Pons (tissue), 1 donor: ENCODE measurements around the gene ZBTB16.

Experiments used
- DNase-seq: peaks from one replicate; pipeline ENCODE4 v3.0.0-alpha.2; 2016; ENCODE audit warnings: low spot score

The ZBTB16 gene

DNA sequence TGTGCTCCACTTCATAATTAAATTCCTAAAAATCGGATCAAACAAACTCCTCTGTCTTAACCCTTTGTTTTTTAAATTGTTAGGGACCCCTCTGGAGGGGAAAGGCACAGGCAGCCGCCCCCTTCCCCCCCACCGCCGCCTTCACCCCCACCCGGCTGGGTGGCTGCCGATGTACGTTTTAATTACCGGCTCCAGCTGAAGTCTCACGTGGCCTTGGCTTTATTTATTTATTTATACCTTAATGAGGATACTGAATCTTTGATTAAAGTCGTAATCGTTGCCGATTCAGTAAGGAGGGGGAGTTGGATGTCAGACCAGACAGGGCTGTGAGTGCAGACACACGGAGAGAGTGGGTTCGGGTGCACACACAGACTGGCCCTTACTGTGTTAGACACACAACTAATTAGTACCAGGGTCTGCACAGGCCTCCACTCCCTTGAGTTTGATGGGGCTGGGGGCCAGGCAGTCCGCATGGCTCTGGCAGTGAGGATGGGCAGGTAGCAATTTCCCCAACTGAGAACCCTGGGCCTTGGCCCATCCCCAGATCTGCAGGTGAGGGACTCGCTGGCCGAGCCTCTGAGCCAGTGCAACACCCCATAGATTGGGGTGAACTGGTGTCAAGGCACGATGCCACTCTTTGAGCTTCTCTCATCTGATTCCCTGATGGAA lies 185.3 kb downstream of the ZBTB16 start:
- DNase-seq, result no peak

DNA sequence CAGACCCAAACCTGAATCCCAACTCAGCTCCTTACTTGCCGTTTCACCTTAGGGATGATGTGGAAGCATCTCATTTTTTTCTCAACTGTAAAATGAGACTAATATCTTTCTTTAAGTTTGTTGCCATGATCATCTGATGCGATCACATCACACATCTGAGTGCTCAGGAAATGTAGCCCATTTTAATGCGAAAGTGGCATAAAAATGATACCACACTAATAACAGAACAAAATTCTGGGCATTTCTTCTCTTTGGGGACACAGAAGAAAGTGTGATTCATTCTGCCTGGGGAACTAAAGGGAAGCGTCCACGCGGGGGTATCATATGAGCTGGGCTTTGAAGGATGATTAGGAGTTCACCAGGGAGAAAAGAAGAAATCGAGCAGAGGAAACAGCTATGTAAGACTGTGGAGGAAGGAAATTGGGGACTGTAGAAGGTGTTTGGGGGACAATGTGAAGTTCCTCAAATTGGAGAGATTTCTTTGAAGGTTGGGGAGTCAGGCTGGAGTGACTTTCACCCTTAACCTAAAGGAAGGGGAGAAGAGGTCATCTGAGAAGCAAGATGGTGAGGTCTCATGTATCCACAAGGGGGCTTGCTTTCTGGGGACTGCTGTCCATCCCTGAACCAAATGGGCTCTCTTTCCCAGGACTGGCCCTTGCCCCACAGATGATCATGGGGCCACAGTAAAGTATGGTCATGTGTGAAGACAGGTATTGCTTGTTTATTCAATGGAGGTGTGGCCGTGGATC lies 187.0 kb downstream of the ZBTB16 start:
- no peak for DNase-seq

DNA sequence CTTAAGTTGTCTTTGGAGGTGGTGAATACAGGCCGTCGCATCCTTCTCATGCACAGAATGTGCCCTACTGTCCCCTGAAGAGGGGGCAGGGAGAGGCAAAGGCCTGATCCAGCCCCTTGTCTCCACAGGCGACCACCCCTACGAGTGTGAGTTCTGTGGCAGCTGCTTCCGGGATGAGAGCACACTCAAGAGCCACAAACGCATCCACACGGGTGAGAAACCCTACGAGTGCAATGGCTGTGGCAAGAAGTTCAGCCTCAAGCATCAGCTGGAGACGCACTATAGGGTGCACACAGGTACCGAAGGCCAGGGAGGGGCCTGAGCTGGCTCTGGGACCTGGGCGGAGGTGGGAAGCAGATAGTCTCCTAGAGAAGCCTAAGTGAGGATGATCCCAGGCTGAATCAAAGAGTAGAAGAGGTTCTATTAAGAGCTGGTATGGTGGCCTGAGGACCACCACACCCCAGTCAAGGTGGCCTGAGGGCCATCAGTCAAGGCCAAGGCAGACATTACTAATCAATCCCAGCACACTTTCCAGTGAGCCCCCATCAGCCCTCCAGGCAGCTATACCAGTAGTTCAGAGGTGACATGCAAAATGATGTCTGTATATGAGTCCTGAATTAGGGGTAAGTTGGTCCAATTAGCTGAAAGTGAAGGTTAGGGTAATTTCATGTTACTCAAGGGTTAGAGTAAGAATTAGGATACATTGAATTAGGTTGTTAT lies 187.7 kb downstream of the ZBTB16 start:
- no peak for DNase-seq

DNA sequence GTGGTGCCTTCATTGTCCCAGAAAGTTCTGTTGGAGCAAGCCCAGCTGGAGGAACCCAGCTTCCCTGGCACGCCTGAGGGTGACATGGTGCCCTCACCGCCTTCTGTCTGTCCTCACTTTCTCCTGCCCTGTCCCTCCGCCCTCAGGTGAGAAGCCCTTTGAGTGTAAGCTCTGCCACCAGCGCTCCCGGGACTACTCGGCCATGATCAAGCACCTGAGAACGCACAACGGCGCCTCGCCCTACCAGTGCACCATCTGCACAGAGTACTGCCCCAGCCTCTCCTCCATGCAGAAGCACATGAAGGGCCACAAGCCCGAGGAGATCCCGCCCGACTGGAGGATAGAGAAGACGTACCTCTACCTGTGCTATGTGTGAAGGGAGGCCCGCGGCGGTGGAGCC lies 190.7 kb downstream of the ZBTB16 start:
- no peak for DNase-seq

DNA sequence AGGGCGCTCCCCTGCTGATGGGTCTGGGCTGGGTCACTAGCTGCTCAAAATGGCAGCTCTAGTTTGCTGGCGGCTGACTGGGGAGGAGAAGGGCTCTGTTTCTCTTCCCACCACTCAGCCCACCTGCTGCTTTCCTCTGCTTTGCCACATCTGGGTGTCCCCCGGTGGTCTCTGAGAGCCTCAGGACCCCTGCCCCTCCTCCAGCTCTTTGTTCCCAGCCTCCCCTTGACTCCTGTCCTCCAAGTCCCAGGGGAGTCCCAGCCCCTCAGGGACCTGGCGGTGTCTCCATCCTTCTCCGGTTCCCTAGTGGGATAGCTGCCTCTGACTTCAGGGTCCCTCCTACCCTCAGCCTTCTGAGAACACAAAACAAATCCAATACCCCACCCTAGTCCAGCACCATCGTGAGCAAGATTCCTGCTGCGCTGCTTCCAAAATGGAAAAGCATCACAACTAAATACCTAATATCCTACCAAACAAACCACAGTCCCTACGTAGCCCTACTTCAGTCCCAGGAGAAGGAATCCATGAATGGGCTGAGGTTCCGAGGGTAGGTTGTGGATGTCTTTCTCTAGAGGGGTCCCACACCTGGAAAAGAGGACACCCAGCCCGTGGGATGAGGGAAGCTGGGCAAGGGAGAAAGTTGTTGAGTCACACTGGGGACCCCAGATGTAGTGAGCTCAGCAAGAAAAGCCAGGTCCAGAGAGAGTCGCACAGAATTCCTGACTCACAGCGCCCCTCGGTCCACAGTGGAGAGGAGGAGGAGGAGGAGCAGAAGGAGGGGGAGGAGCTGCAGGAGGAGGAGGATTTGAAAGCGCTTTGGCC lies 191.7 kb downstream of the ZBTB16 start:
- DNase-seq, result no peak

DNA sequence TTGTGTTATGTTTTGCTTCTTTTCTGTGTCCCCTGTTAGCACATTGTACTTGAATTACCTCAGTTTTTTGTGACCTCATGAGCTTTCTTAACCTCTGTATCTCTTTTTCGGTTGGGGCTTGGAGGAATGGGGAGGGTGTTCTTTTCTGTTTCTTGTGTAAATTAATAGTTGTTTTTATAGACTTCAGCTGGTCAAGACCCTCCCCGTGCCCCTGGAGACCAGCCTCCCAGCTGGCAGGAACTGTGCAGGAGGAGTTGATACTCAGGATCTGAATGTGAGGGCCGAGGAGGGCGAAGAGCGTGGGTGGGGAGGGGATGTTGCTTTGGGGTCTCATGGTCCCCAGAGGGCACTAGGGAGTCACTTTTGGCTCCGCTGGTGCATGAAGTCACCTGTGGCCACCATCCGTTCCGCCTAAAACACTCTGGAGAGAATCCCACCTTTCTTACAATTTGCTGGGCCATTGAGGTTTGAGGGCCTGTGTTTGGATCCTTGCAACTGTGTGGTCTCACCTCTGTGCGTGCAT lies 192.4 kb downstream of the ZBTB16 start:
- DNase-seq, result no peak

DNA sequence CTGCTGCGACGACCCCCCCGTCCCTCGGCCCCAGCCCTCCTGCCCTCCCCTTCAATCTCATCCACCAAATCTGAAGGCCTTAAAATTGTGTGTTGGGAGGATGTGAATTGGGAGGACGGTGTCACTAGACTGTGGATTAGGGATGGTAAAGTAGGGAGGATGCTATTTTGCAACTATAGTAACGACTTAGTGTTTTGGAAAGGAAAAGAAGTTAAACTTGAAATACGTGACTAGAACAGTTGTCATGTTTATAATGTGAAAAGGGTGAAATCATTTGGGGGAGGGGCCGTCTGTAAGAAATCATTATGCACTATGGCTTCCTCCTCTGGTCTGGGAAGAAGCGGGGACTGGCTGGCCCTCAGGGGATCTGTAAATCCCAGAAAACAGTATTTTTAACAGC lies 193.3 kb downstream of the ZBTB16 start:
- no peak for DNase-seq

DNA sequence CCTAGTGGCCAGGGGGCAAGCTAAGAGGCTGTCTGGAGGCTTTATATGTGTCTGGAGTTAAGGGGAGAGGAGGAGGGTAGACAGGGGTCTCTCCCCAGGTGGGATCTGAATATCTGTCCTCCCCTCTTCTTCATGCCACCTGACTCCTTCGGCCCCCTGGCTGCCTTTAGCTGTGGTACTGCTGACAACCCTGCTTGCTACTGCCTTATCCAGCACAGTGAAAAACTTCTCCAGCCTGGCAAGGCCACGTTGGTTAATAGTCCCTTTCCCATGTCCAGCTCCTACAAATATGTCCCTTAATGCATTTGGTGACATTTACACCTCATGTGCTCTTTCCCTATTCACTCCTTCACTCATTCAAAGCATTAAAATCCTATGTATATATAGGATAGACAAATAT lies 194.3 kb downstream of the ZBTB16 start:
- no peak for DNase-seq

DNA sequence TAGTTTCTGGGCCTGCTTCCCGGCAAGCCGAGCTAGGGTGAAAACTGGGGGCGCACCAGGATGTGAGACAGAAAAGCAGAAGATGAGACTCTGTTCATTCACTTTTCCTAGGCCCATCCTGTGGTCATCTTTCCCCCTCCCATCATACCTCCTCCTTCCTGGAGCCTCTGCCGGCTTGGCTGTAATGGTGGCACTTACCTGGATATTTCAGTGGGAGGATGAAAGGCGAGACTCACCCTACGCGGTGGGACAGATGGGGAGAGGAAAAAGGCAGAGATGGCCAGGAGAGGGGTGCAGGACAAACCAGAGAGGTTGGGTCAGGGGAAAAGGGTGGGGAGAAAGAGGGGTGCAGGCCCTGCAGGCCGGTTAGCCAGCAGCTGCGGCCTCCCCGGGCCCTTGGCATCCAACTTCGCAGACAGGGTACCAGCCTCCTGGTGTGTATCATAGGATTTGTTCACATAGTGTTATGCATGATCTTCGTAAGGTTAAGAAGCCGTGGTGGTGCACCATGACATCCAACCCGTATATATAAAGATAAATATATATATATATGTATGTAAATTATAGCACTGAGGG lies 195.1 kb downstream of the ZBTB16 start:
- DNase-seq, result no peak

DNA sequence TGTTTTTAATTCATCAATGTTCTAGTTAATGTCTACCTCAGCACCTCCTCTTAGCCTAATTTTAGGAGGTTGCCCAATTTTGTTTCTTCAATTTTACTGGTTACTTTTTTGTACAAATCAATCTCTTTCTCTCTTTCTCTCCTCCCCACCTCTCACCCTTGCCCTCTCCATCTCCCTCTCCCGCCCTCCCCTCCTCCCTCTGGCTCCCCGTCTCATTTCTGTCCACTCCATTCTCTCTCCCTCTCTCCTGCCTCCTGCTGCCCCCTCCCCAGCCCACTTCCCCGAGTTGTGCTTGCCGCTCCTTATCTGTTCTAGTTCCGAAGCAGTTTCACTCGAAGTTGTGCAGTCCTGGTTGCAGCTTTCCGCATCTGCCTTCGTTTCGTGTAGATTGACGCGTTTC lies 195.8 kb downstream of the ZBTB16 start:
- no peak for DNase-seq

DNA sequence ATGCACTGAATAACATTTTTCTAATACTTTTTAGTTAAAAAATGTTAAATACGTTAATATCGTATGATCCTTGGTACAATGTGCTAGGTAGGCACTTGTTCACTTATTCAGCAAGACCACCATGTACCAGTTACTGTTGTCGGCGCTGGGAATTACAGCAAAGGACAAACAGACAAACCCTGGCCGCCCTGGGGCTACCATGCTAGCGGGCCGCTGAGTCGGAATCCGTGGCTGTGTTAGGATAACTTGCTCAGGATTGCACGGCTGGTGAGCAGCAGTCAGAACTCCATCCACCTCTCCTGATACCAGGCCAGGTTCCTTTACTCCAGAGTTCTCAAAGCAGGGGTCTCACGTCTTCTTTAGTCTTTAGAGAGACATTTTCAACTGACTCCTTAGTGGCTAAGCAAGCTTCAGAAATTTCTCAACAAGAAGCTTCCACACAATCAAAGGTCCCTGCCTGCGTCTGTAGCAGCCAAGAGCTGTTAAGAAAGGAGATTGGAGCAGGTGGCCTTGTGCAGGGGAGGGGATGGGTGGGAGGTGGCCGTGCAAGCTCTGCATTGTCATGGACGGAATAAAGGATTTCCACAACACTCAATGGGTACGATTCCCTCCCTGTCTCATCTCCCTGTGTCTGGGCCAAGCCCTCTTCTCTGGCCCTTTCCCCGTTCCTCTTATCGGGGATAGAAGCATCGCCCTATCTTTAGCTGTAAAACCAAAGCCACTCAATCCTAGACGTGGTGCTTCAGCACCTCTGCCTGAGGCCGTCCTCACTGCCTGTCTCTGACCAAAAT lies 196.9 kb downstream of the ZBTB16 start:
- no peak for DNase-seq

DNA sequence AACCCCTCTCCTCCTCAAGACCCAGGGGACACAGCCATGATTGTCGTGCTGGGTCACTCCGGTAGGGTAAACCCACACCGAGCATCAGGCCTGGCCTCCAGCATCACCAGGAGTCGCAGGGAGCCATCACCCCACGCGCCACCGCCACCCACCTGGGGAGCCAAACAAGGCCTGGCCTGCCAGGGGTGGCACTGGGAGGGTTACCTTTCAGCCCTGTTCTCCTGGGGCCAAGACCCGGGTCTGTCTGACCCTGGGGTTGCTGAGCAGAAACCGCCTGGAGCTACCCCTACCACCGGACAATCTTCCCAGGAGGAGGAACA lies 197.4 kb downstream of the ZBTB16 start:
- no peak for DNase-seq

DNA sequence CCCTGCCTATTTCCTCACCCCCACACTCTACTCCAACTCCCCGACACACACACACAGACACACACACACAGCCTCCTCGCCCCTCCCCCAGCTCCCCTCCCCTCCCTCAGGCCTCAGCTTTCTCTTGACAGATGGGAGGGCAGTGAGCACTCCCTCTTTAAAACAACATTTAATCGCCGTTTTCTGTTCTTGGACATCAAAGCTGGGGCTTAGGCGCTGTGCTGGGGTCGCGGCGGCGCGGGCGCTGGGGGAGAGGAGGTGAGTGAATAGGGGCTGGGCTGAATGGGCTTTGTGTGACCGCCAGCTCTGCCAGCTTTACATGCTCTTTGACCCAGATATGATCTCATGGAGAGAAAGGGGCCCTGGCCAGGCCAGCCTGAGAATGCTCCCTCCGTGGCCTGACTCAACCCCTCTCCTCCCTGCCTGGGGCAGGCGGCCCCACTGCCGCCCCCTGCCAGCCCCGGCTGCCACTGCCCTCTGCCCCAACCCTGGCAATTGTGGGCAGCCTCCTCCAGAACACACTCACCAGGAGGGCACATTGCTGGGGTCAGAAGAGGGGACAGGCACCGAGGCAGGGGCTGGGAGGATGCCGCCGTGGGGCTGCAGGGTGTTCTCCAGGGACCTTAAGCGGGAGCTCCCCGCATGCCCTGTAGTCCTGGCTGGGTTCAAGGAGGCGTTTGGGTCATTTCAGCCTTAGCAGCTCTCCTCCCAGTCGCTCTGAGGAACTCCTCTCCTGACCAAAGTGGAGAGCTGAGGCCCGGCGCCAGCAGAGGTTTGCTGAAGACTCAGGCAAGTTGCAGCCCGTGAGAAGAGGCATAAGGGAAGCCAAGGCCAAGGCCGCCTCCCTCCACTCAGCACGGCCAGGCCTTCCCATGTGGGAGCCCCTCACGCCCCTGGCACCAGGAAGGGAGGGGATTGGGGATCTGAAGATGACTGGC lies 198.4 kb downstream of the ZBTB16 start:
- peak; percentile 19 for DNase-seq

DNA sequence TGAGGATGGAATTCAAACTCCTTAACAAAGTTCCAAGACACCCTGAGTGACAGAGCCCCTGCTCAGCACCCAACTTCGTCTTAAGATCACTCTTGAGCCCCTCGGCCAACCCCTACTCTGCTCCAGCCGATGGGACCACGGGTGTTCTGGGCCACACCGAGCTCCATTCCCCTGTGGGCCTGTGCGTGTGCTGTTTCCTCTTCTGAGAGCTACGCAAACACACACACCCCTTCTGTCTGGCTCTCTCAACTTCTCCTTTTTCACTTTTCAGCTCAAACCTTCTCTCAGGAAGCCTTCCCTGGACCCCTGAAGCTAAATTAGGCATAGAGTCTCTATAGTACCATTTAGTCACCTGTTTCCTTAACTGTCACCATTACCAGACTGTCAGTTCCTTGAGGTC lies 199.2 kb downstream of the ZBTB16 start:
- DNase-seq, result peak; percentile 38

DNA sequence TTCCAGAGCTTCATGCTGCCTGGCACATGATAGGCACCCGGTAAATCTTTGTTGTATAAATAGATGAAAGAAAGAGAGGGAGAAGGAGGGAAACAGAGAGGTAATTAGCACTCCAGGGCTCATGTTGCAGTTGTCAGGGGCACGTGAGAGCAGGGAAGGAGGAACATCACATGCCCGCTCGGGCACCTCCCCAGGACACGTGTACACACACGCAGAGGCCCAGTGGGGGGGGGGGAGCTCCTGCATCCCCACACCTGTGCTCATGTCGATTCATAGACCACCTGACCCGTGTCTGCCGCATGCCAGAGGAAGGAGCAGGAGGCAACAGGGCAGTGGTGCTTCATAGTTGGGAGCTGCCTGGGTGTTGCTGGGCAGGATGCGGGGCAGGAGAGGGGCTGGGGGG lies 199.6 kb downstream of the ZBTB16 start:
- DNase-seq, result peak; percentile 3

DNA sequence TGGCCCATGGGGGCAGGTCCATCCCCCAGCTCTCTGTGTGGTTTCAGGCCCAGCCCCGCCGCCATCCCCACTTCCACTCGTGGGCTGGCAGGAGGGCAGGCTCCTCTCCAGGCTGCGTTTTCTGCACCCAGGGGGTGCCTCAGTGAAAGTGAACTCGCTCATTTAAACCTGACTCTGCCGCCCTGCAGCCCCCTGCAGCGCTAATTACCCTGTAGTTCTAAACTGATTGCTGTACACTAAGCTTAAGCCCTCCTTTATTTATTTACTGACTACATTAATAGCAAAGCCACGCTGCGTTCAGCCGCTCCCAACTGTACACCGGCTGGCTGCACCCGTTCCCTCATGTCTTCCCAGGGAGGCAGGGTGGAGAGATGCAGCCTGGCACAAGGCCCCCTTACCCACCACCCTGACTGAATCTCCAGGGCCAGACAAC lies 200.1 kb downstream of the ZBTB16 start:
- DNase-seq, result no peak

DNA sequence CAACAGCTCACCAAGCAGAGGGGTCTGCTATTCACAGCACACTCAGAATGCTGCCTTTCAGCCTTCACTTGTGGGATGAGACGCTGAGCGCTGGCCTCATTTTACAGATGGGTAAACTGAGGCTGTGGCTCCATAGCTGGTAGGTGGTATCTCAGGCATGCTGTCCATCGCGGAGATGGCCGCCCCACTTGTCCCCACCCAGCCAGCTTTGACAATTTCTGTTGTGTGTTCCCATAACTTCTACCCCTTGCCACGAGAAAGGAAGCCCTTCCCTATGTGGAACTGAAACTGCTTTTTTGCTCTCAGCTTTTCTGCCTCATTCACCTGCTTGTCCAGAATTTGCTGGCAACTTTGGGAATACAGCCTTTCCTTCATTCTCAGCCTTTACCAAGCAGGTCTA lies 200.6 kb downstream of the ZBTB16 start:
- DNase-seq, result peak; percentile 9

DNA sequence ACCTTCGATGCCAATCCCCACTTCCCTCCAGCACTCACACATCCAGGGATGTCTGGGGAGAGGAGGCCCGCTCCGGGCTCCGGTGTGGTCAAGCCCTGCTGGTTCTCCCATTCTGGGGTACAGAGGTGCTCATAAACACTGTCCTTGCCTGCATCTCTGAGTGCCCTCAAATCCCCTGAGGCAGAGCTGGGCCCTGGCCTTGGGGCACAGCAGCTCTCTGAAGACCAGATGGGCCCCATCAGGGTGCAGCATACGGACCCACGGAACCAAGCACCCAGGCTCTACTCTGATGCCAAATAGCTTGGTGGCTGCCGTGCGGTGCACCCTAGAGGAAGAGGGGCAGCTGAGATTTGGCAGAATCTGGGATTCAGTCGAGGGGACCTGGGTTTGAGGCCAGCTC lies 201.0 kb downstream of the ZBTB16 start:
- no peak for DNase-seq

DNA sequence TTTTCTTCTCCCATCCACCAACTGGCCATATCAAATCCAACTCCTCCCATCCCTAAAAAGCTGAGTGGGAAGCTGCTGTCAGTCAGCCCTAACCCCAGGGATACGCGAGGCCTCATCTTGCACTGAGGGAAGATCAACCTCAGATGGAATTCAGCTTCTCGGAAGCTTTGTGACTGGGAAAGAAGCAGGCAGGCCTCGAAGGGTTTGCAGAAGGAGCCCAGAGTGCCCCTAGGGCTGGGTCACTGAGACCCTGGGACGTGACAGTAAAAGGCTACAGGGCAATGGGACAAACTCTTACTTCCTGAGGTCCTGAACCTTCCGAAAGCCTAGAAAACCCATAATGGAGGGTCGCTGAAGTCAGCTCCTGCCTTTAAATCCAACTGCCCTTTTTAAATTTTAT lies 202.3 kb downstream of the ZBTB16 start:
- no peak for DNase-seq
